Measurements from ENCODE around the gene FNDC11. TPM values are rescaled to one million over a fixed set of nuclear protein-coding genes. Genes with fewer than 3 reads are reported as not detected.

FNDC11 gene
- total RNA-seq, 1 experiment from 2014 or later: 1.8 TPM

DNA sequence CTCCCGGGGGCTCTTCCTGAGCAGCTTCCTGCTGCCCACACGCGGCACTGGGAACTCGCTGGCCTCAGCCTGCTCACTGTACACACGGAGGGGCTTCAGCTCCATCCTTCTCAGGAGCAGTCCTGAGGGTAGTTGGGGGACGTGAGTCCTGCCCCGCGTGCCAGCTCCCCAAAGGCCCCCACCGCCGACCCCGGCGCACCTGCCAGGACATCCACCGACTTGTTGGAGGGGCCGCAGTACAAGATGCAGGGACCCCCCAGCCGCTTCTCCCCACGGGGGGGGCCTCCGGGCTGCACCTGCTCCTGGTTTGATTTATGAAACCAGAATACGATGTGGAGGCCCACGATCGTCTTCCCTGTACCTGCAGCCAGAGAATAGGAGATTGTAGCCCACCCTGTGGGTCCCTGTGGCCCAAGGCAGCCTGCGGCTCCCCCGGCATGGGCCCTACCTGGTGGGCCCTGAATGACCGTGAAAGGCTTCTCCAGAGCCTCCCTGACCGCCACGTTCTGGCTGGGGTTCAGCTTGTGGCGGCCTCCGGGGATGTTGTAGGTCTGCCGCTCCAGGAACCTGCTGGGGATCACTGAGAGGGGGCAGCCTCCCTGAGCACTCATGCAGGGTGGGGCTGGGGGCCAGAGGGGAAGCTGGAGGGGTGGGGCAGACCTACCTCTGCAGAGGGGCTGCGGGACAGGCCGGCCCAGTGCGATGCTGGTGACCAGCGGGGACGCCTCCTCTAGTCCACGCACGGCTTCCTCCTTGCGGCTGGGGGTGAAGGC, 7.9 kb downstream of the FNDC11 start:
- no peak overlapping the region for H3K4me3 ChIP-seq (ENCODE audit: low read length)
- intact Hi-C loops (cut with micrococcal nuclease): no loop called here
- no peak for DNase-seq
- H3K4me2 ChIP-seq (ENCODE audit: low read length): no peak overlapping the region
- no peaks in the 10 kb centered on the region for H3K9me3 ChIP-seq (ENCODE audit: low read length)
- H3K4me1 ChIP-seq (ENCODE audit: insufficient read depth, low read length): no peaks in the 10 kb centered on the region
- TF ChIP-seq CTCF (conservative IDR thresholded peaks at IDR 0.05; ENCODE audit: low read depth, low read length) (no peak), EZH2phosphoT487 (IDR thresholded peaks at IDR 0.05; ENCODE audit: borderline replicate concordance, low read length) (no peak), EZH2 (IDR thresholded peaks at IDR 0.05; ENCODE audit: low read length, unreplicated experiment) (no peak)
- H3K79me2 ChIP-seq (ENCODE audit: low read length): no peaks in the 10 kb centered on the region
- H3K27ac ChIP-seq (ENCODE audit: low read length): no peak overlapping the region
- ATAC-seq: no peak
- H3K9me2 ChIP-seq (replicated peaks; ENCODE audit: low read length): no peaks in the 10 kb centered on the region
- no peak overlapping the region for H3K9ac ChIP-seq (ENCODE audit: low read length)
- ChIA-PET POLR2A (ENCODE audit: unreplicated experiment) (interaction anchor here (0.6 kb wide), 1 partner anchor 517 kb away, joined by 5 read pairs; the partner anchor contains the start of gene RGS19), CTCF (no interaction called here)
- H3K36me3 ChIP-seq (ENCODE audit: low read depth, low read length): peaks cover 4% of the 10 kb centered on the region; the same call in 1 of the 2 replicates
- no peak overlapping the region for H2AFZ ChIP-seq (ENCODE audit: low read length)
- no peaks in the 10 kb centered on the region for H3K27me3 ChIP-seq (ENCODE audit: low read length)
- no peaks in the 10 kb centered on the region for H4K20me1 ChIP-seq (ENCODE audit: low read length)
- no TSS peak for BruUV-seq (replicated peaks)
- H3F3A ChIP-seq (ENCODE audit: low read length, unreplicated experiment): no peaks in the 10 kb centered on the region

- POLR2A ChIA-PET (ENCODE audit: unreplicated experiment): interaction anchor here (0.6 kb wide), 1 partner anchor 517 kb away, joined by 5 read pairs; the partner anchor contains the start of gene RGS19
These were observed 8.7 kb downstream of the FNDC11 start for GRCh38 chr20:63562461-63563224.

More at GRCh38 chr20:63562461-63563224, 8.7 kb downstream of the FNDC11 start:
- H3K4me3 ChIP-seq (ENCODE audit: low read length): no peak overlapping the region
- no peak overlapping the region for H3K9ac ChIP-seq (ENCODE audit: low read length)
- no peaks in the 10 kb centered on the region for H3K79me2 ChIP-seq (ENCODE audit: low read length)
- H2AFZ ChIP-seq (ENCODE audit: low read length): no peak overlapping the region
- H3F3A ChIP-seq (ENCODE audit: low read length, unreplicated experiment): no peaks in the 10 kb centered on the region
- no peaks in the 10 kb centered on the region for H3K4me1 ChIP-seq (ENCODE audit: insufficient read depth, low read length)
- no peaks in the 10 kb centered on the region for H3K27me3 ChIP-seq (ENCODE audit: low read length)
- BruUV-seq (replicated peaks): no TSS peak
- H3K9me3 ChIP-seq (ENCODE audit: low read length): no peaks in the 10 kb centered on the region
- ATAC-seq (no peak), DNase-seq (no peak)
- no peaks in the 10 kb centered on the region for H3K9me2 ChIP-seq (replicated peaks; ENCODE audit: low read length)
- H3K4me2 ChIP-seq (ENCODE audit: low read length): no peak overlapping the region
- H4K20me1 ChIP-seq (ENCODE audit: low read length): no peaks in the 10 kb centered on the region
- intact Hi-C loops (cut with micrococcal nuclease): no loop called here
- CTCF ChIA-PET: no interaction called here
- H3K27ac ChIP-seq (ENCODE audit: low read length): no peak overlapping the region
- H3K36me3 ChIP-seq (ENCODE audit: low read depth, low read length): peaks cover 4% of the 10 kb centered on the region; the same call in 1 of the 2 replicates
- no peak for TF ChIP-seq CTCF (conservative IDR thresholded peaks at IDR 0.05; ENCODE audit: low read depth, low read length)
- no peak for TF ChIP-seq EZH2phosphoT487 (IDR thresholded peaks at IDR 0.05; ENCODE audit: borderline replicate concordance, low read length)
- no peak for TF ChIP-seq EZH2 (IDR thresholded peaks at IDR 0.05; ENCODE audit: low read length, unreplicated experiment)
